ENCODE results near the gene DOCK2. TPM values are rescaled to one million over a fixed set of nuclear protein-coding genes. Genes with fewer than 3 reads are reported as not detected.

DOCK2 gene
- total and polyA plus RNA-seq, 2 of the 8 experiments (the other 6 are each of a cell fraction or from before 2014, with no cell fraction given) = 3.9 to 5.7 TPM

DNA sequence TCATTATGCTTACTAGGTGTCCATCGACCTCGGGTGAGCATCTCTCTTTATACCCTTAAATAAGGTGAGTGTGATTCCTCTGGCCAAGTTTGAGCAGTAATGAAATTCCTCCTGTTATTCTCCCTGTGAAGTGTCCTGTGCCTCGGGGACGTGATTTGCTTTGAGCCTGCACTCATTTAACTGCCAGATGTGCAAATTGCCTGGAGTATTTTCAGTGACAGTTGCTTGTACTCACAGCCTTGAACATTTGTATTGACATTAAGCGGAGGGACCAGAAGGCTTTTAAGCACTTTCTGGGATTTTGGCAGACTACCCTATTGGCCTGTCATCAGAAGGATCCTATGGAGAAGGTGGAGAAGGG, 126.9 kb downstream of the DOCK2 start (continued):
- no peak for TF ChIP-seq CTBP2 (IDR thresholded peaks at IDR 0.05; ENCODE audit: borderline replicate concordance, insufficient read depth, insufficient read length, low read length)
